ENCODE data around the gene MVK. TPM values are rescaled to one million over a fixed set of nuclear protein-coding genes. Genes with fewer than 3 reads are reported as not detected.

MVK gene
- polyA plus RNA-seq, 1 experiment, result 4.7 TPM

- H3K9me3 ChIP-seq (ENCODE audit: control insufficient read depth, insufficient read depth, low read length), result no peaks in the 10 kb centered on the region; the same call in 1 of the 2 replicates
- ChIA-PET CTCF (interaction anchor here (0.7 kb wide), 1 partner anchor 39 kb away, joined by 6 read pairs; no protein-coding TSS in a partner anchor), POLR2A (no interaction called here)
- H3K27me3 ChIP-seq (ENCODE audit: control insufficient read depth, insufficient read depth, low read length), result peaks cover 8% of the 10 kb centered on the region
- H3K27ac ChIP-seq (ENCODE audit: low read depth, low read length), result no peak overlapping the region
- TF ChIP-seq, protein P1, sequence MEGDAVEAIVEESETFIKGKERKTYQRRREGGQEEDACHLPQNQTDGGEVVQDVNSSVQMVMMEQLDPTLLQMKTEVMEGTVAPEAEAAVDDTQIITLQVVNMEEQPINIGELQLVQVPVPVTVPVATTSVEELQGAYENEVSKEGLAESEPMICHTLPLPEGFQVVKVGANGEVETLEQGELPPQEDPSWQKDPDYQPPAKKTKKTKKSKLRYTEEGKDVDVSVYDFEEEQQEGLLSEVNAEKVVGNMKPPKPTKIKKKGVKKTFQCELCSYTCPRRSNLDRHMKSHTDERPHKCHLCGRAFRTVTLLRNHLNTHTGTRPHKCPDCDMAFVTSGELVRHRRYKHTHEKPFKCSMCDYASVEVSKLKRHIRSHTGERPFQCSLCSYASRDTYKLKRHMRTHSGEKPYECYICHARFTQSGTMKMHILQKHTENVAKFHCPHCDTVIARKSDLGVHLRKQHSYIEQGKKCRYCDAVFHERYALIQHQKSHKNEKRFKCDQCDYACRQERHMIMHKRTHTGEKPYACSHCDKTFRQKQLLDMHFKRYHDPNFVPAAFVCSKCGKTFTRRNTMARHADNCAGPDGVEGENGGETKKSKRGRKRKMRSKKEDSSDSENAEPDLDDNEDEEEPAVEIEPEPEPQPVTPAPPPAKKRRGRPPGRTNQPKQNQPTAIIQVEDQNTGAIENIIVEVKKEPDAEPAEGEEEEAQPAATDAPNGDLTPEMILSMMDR (IDR thresholded peaks at IDR 0.05; ENCODE audit: low read depth, low read length), result no peak
- no peak overlapping the region for H3K4me3 ChIP-seq (ENCODE audit: low read depth, low read length)
- DNase-seq (ENCODE audit: low read depth, low spot score), result no peak
Observed at GRCh38 chr12:109639151-109639872, 65.7 kb downstream of the MVK start.

GRCh38 chr12:109640961-109641360 is 67.4 kb downstream of the MVK start:
- Histone ChIP-seq H3K9me3 (ENCODE audit: control insufficient read depth, insufficient read depth, low read length) (no peaks in the 10 kb centered on the region), H3K27me3 (ENCODE audit: control insufficient read depth, insufficient read depth, low read length) (peaks cover 20% of the 10 kb centered on the region), H3K4me3 (ENCODE audit: low read depth, low read length) (no peak overlapping the region), H3K27ac (ENCODE audit: low read depth, low read length) (no peak overlapping the region)
- POLR2A ChIA-PET, result interaction anchor here (0.6 kb wide), 1 partner anchor 18 kb away, joined by 6 read pairs; no protein-coding TSS in a partner anchor
- TF ChIP-seq, protein P1 (IDR thresholded peaks at IDR 0.05; ENCODE audit: low read depth, low read length), result no peak
- CTCF ChIA-PET, result no interaction called here
- DNase-seq (ENCODE audit: low read depth, low spot score), result no peak

GRCh38 chr12:109641422-109641821 is 67.8 kb downstream of the MVK start:
- peaks cover 22% of the 10 kb centered on the region for H3K27me3 ChIP-seq (ENCODE audit: control insufficient read depth, insufficient read depth, low read length)

GRCh38 chr12:109642506-109643132 is 69.0 kb downstream of the MVK start:
- no peak overlapping the region for H3K27ac ChIP-seq (ENCODE audit: low read depth, low read length)
- TF ChIP-seq, protein P1 (IDR thresholded peaks at IDR 0.05; ENCODE audit: low read depth, low read length), result no peak
- ChIA-PET CTCF (no interaction called here), POLR2A (no interaction called here)
- DNase-seq (ENCODE audit: low read depth, low spot score), result no peak
- no peaks in the 10 kb centered on the region for H3K9me3 ChIP-seq (ENCODE audit: control insufficient read depth, insufficient read depth, low read length)
- H3K4me3 ChIP-seq (ENCODE audit: low read depth, low read length), result no peak overlapping the region
- H3K27me3 ChIP-seq (ENCODE audit: control insufficient read depth, insufficient read depth, low read length), result peaks cover 33% of the 10 kb centered on the region

More at GRCh38 chr12:109641422-109641821, 67.8 kb downstream of the MVK start:
- Histone ChIP-seq H3K9me3 (ENCODE audit: control insufficient read depth, insufficient read depth, low read length) (no peaks in the 10 kb centered on the region), H3K4me3 (ENCODE audit: low read depth, low read length) (no peak overlapping the region), H3K27ac (ENCODE audit: low read depth, low read length) (no peak overlapping the region)
- POLR2A ChIA-PET, result interaction anchor here (0.6 kb wide), 1 partner anchor 18 kb away, joined by 6 read pairs; no protein-coding TSS in a partner anchor
- TF ChIP-seq, protein P1 (IDR thresholded peaks at IDR 0.05; ENCODE audit: low read depth, low read length), result no peak
- CTCF ChIA-PET, result no interaction called here
- no peak for DNase-seq (ENCODE audit: low read depth, low spot score)

DNA sequence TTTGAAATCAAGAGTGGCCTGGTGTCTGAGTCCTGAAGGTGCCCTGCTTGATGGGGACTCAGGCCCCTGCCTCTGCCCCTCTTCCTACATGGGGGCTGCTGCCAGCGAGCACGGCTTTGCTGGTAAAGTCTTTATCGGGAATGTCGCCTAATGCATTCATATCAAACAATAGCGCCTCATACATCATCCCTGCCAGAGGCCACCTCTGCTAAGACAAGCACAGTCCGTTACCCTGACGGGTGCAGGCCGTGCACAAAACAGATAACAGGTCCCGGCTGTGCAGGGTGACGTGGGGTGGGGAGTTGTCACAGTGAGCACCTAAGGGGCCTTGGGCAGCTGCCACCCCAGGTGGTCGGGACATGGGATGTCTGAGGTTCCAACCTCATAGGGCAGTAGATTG is 71.6 kb downstream of the MVK start:
- ChIA-PET CTCF (no interaction called here), POLR2A (no interaction called here)
- H3K27me3 ChIP-seq (ENCODE audit: control insufficient read depth, insufficient read depth, low read length), result peaks cover 36% of the 10 kb centered on the region
- H3K9me3 ChIP-seq (ENCODE audit: control insufficient read depth, insufficient read depth, low read length), result no peaks in the 10 kb centered on the region
- no peak overlapping the region for H3K27ac ChIP-seq (ENCODE audit: low read depth, low read length)
- H3K4me3 ChIP-seq (ENCODE audit: low read depth, low read length), result no peak overlapping the region
- TF ChIP-seq, protein P1 (IDR thresholded peaks at IDR 0.05; ENCODE audit: low read depth, low read length), result no peak
- DNase-seq (ENCODE audit: low read depth, low spot score), result no peak
